NCI-H2227 (cell line): Measurements from ENCODE around the gene SSBP4.
A peak's percentile ranks its signal among the peaks of the same experiment; 100 is the strongest.
"Not testable (repeated sequence)": the region's sequence is repeated elsewhere in the genome, so short reads cannot be mapped to it uniquely, and the experiment has no call there.

Source experiments
- DNase-seq: peaks from one replicate; lab custom pipeline; 2025; ENCODE audit not compliant: unreplicated experiment; lab: John Stamatoyannopoulos, UW

Gene SSBP4

DNA sequence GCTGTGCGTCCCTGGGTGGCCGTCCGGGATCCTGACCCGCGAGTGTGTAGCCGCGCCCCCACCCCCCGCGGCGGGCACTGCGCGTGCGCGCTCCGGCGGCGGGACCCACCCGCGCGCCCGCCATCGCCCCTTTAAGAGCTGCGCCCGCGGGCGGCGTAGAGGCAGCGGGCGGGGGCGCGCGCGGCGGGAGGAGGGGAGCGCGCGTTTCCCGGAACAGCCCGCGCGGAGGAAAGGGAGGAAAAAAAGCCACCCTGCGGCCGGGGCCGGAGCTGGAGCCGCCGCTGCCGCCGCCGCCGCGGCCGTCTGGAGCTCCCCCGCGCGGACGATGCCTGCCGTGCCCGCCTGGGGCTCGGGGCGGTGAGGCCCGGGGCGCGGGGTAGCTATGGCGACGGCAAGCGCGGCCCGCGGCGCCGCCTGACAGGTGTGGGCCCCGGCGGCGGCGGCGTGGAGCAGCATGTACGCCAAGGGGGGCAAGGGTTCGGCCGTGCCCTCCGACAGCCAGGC, at the start of gene SSBP4:
Gene SSBP4 (plus strand): TSS at position 204 of the 504 bp plus-strand sequence. CDS start 251 bp downstream, at position 455.
- peak; percentile 85 for DNase-seq

GRCh38 chr19:18373407-18373891, 45.7 kb upstream of the SSBP4 start:
- no peak for DNase-seq

GRCh38 chr19:18373892-18374629, 45.1 kb upstream of the SSBP4 start:
- DNase-seq = peak; percentile 75

GRCh38 chr19:18377026-18377425, 42.2 kb upstream of the SSBP4 start:
- no peak for DNase-seq

GRCh38 chr19:18379803-18380747, 39.1 kb upstream of the SSBP4 start:
- DNase-seq = no peak

DNA sequence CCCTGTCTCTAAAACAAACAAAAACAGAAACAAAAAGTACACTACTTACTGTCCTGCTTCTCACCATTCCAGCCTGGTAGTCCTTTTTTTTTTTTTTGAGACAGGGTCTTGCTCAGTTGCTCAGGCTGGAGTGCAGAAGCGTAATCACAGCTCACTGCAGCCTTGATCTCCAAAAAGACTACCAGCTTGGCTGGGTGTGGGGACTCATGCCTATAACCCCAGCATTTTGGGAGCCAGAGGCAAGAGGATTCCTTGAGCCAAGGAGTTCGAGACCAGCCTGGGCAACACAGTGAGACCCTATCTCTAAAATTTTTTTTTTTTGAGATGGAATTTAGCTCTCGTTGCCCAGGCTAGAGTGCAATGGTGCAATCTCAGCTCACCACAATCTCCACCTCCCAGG, 38.4 kb upstream of the SSBP4 start:
- DNase-seq = no peak

DNA sequence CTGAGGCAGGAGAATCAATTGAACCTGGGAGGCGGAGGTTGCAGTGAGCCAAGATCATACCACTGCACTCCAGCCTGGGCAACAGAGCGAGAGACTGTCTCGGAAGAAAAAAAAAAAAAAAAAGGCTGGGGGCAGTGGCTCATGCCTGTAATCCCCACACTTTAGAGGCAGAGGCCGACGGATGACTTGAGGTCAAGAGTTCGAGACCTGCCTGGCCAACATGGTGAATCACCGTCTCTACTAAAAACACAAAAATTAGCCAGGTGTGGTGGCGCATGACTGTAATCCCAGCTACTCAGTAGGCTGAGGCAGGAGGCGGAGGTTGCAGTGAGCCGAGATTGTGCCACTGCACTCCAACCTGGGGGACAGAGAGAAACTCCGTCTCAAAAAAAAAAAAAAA, 35.6 kb upstream of the SSBP4 start:
- not testable (repeated sequence) for DNase-seq

GRCh38 chr19:18384775-18385174, 34.4 kb upstream of the SSBP4 start:
- DNase-seq = no peak

DNA sequence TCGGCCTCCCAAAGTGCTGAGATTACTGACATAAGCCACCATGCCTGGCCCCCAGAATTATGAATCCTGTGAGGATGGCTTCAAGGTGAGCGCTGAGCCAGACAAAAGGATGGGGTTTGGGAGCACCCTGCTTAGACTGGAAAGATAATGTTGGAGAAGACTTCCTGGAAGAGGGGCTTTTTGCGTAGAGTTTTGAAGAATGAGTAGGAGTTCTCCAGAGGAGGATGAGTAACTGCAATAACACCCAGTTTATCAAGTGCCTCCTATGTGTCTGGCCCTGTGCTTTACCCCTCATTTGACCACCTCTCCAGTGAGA, 33.9 kb upstream of the SSBP4 start:
- no peak for DNase-seq

DNA sequence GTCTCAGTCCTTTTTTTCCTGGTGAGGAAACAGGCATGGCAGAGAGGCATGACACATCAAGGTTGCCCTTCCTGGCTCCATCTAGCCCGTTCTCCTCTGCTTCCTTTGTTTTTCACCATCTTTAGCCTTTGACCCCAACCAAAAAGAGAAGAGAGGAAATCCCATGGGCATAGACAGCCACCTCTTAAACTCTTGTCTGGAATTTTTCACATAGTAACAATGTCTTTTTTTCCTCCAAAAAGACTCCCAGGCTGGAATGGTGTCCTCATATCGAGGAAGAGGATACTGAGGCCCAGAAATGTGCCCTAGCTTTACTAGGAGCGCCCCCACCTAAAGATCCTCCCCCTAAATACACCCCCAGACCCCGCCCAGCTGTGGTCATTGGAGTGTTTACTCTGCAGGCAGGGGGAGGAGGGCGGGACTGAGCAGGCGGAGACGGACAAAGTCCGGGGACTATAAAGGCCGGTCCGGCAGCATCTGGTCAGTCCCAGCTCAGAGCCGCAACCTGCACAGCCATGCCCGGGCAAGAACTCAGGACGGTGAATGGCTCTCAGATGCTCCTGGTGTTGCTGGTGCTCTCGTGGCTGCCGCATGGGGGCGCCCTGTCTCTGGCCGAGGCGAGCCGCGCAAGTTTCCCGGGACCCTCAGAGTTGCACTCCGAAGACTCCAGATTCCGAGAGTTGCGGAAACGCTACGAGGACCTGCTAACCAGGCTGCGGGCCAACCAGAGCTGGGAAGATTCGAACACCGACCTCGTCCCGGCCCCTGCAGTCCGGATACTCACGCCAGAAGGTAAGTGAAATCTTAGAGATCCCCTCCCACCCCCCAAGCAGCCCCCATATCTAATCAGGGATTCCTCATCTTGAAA, 33.3 kb upstream of the SSBP4 start, which contains the start of gene GDF15:
Gene GDF15 (plus strand): TSS at position 484 of the 868 bp plus-strand sequence. CDS start 32 bp downstream, at position 516.
- DNase-seq = peak; percentile 29

DNA sequence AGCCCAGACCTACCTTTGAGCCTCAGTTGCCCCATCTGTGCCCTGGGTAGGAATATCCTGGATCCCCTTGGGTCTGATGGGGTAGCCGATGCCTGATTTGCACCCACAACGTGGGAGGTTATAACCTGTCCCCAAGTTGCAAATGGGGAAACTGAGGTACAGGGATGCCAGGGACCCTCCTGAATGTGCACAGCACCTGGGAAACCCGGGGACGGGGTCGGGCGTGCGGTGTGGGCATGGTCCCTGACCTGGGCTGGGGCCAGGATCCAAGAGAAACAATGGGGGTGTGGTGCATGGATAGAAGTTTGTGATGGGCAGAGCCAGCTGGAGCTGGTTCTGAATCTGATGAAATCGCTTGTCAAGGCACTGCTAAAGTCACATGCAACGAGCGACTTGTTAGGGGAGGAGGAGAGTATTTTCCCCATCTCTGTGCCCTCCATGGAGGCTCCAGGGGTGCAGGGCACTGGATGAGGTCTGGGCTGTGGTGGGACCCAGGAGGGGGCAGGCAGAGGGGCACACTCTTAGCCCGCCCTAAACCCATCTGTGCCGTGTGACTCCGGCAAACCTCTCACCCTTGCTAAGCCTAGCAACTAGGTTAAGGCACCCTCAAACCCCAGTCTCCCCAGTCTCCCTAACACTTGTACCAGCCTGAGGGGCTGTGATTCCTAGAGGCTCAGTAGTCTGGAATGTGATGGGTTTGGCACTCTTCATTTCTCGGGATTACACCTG, 32.5 kb upstream of the SSBP4 start:
- no peak for DNase-seq

DNA sequence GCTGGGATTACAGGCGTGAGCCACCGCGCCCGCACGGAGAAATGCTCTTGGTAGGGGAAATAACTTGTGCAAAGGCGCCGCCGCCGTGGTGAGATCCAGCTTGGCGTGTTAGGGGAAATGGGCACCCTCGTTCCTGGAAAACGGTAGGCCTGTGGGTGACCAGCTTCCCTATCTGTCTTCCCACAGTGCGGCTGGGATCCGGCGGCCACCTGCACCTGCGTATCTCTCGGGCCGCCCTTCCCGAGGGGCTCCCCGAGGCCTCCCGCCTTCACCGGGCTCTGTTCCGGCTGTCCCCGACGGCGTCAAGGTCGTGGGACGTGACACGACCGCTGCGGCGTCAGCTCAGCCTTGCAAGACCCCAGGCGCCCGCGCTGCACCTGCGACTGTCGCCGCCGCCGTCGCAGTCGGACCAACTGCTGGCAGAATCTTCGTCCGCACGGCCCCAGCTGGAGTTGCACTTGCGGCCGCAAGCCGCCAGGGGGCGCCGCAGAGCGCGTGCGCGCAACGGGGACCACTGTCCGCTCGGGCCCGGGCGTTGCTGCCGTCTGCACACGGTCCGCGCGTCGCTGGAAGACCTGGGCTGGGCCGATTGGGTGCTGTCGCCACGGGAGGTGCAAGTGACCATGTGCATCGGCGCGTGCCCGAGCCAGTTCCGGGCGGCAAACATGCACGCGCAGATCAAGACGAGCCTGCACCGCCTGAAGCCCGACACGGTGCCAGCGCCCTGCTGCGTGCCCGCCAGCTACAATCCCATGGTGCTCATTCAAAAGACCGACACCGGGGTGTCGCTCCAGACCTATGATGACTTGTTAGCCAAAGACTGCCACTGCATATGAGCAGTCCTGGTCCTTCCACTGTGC, 30.9 kb upstream of the SSBP4 start:
- DNase-seq = peak; percentile 87

DNA sequence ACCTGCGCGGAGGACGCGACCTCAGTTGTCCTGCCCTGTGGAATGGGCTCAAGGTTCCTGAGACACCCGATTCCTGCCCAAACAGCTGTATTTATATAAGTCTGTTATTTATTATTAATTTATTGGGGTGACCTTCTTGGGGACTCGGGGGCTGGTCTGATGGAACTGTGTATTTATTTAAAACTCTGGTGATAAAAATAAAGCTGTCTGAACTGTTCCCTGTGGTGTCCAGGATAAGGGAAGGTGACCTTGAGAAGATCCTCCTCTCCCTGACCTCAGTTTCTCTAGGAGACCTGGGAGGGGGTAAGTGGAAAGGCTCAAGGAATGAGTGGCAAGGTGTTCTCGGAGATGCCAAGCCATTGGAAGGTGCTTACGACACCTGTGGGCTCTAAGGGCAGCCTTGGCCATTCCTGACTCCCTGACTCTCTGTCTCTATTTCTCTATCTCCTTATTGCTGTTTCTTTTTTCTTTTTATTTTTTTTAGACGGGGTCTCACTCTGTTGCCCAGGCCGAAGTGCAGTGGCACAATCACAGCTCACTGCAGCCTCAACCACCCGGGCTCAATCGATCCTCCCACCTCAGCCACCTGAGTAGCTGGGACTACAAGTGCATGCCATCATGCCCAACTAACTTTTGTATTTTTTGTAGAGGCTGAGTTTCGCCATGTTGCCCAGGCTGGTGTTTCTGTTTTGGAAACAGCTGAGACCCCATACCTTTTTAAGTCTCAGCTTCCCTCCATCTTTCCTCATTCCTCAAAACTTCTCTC, 30.1 kb upstream of the SSBP4 start:
- no peak for DNase-seq

- no peak for DNase-seq
Observed at GRCh38 chr19:18389726-18390064, 29.5 kb upstream of the SSBP4 start.

- DNase-seq = no peak
Observed at GRCh38 chr19:18390065-18390907, 28.9 kb upstream of the SSBP4 start.

GRCh38 chr19:18391509-18392075, 27.6 kb upstream of the SSBP4 start:
- no peak for DNase-seq

- DNase-seq = no peak
Observed at GRCh38 chr19:18392417-18392816, 26.8 kb upstream of the SSBP4 start.
